Kidney (tissue), 14 donors: Measurements from ENCODE around the gene CRBN. TPM values are rescaled to one million over a fixed set of nuclear protein-coding genes. Genes with fewer than 3 reads are reported as not detected.

Source experiments
- DNase-seq, 5 donors: peaks; one replicate each; pipeline ENCODE4 v3.0.0-alpha.2; 2013 to 2020
- FAIRE-seq: peaks from 2 replicates; lab custom pipeline; 2012; peaks lifted over from hg19 to GRCh38; lab: Jason Lieb, UNC
- H3K27ac ChIP-seq, 2 donors: one replicate each; pipeline ENCODE4 v1.7.0; 2013; ENCODE audit warnings: low read depth in 2 of 2, low read length in 2 of 2, inconsistent platforms in 1 of 2
- H3K27me3 ChIP-seq: one replicate; pipeline ENCODE4 v1.7.1; 2013; ENCODE audit warnings: low read length, inconsistent platforms; ENCODE audit not compliant: control insufficient read depth, insufficient read depth
- H3K36me3 ChIP-seq, 3 donors: one replicate each; pipeline versions ENCODE4 v1.7.0 to v1.7.1; 2013; ENCODE audit warnings: low read length in 3 of 3, control low read depth in 1 of 3, inconsistent platforms in 1 of 3; ENCODE audit not compliant: insufficient read depth in 3 of 3, control insufficient read depth in 2 of 3
- H3K4me1 ChIP-seq, 3 donors: one replicate each; pipeline versions ENCODE4 v1.7.0 to v1.7.1; 2013; ENCODE audit warnings: low read length in 3 of 3, inconsistent platforms in 1 of 3, low read depth in 1 of 3; ENCODE audit not compliant: control insufficient read depth in 2 of 3, insufficient read depth in 2 of 3
- H3K4me3 ChIP-seq, 3 donors: one replicate each; pipeline versions ENCODE4 v1.7.0 to v1.8.1; 2013; ENCODE audit warnings: low read length in 3 of 3, control low read depth in 1 of 3, inconsistent platforms in 1 of 3
- H3K9ac ChIP-seq, 3 donors: one replicate each; pipeline versions ENCODE4 v1.7.0 to v1.7.1; 2013; ENCODE audit warnings: low read length in 3 of 3, control low read depth in 1 of 3, inconsistent platforms in 1 of 3
- H3K9me3 ChIP-seq, 3 donors: one replicate each; pipeline versions ENCODE4 v1.7.0 to v1.7.1; 2013; ENCODE audit warnings: low read length in 3 of 3, control low read depth in 1 of 3, inconsistent platforms in 1 of 3; ENCODE audit not compliant: control insufficient read depth in 2 of 3, insufficient read depth in 1 of 3
- intact Hi-C: fragments of 100-400 bp; cut with DNase I; formaldehyde crosslinking; loops from one replicate; pipeline ENCODE4 v1.11.1; 2022
- polyA plus RNA-seq: library from polyadenylated mRNA; stranded (reverse); fragments of 350-450 nt; fragmentation: Illumina TruSeq; extraction: RNeasy Lipid Tissue Mini Kit (QIAGEN cat#74804); gene quantifications from one replicate; pipeline ENCODE4 v1.2.3, GENCODE V29; 2014; ENCODE audit warnings: low read depth, low replicate concordance; ENCODE audit not compliant: insufficient read depth
- total RNA-seq: library from RNA; stranded (reverse); fragmentation: NEBNext Ultra II Directional; extraction: Animal tissue kit (Norgen Biotek cat#: 25700); gene quantifications from one replicate; pipeline ENCODE4 v1.2.1, GENCODE V29; 2021
- TF ChIP-seq, protein P1 (sequence below): IDR thresholded peaks from 3 replicates; pipeline ENCODE4 v1.5.1; 2012; ENCODE audit warnings: mild to moderate bottlenecking, moderate library complexity, borderline replicate concordance; ENCODE audit not compliant: insufficient read depth; ENCODE audit errors: extremely low read depth
- donor health status: control.
- donor health status: control.
- donor health status: control.
- donor health status: control.
- donor health status: control.
- donor health status: DM: yes; HTN: yes; CAD: no.
- donor health status: Normal renal cell carcinoma (clear cell type).

The CRBN gene
- total and polyA plus RNA-seq, 2 donors from 2014 or later = 31.0 to 56.7 TPM

DNA sequence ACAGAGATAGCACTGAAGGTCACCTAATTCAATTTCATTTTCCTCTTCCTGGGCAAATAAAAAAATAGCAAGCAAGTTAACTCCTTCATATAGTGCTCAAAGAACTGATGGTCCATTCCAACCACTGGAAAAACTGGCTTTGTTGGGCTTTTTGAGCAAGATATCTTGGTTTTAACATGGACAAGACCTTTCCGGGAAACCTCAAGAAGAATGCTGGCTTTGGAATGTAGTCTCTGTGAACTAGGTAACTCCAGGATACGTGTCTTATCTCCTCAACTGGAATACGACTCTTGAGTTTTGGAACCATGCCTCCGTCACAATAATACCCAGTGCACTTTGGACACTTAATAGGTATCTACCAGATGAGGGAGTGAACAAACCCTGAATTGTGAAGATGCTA is 36.9 kb upstream of the CRBN start:
- FAIRE-seq (no peak), DNase-seq (no peak)
- H3K27me3 ChIP-seq = no peaks in the 10 kb centered on the region
- no peak overlapping the region for H3K9ac ChIP-seq
- H3K36me3 ChIP-seq = no peaks in the 10 kb centered on the region
- intact Hi-C loops = no loop called here
- no peak overlapping the region for H3K27ac ChIP-seq
- H3K4me1 ChIP-seq = no peaks in the 10 kb centered on the region
- no peaks in the 10 kb centered on the region for H3K9me3 ChIP-seq
- no peak overlapping the region for H3K4me3 ChIP-seq
- TF ChIP-seq, protein P1, sequence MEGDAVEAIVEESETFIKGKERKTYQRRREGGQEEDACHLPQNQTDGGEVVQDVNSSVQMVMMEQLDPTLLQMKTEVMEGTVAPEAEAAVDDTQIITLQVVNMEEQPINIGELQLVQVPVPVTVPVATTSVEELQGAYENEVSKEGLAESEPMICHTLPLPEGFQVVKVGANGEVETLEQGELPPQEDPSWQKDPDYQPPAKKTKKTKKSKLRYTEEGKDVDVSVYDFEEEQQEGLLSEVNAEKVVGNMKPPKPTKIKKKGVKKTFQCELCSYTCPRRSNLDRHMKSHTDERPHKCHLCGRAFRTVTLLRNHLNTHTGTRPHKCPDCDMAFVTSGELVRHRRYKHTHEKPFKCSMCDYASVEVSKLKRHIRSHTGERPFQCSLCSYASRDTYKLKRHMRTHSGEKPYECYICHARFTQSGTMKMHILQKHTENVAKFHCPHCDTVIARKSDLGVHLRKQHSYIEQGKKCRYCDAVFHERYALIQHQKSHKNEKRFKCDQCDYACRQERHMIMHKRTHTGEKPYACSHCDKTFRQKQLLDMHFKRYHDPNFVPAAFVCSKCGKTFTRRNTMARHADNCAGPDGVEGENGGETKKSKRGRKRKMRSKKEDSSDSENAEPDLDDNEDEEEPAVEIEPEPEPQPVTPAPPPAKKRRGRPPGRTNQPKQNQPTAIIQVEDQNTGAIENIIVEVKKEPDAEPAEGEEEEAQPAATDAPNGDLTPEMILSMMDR = no peak

DNA sequence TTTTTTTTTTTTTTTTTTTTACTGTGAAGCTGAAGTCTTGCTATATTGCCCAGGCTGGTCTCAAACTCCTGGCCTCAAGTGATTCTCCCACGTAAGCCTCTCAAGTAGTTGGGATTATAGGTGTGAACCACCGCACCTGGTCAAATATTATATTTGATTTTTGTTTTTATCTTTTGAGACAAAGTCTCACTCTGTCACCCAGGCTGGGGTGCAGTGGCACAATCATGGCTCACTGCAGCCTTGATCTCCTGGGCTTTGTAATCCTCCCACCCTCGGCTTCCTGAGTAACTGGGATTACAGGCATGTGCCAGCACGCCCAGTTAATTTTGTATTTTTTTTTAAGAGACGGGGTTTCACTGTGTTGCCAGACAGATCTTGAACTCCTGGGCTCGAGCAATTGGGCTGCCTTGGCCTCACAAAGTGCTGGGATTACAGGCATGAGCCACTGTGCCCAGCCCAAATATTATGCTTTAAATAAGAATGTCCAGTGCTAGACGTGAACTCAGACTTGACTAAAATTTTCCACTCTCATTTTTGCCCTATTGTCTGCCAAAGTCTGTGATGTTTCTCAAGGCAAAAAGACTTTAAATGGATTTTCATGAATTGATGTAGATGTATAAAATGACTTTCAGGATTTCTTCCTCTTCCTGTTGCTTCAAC is 33.4 kb upstream of the CRBN start:
- intact Hi-C loops = no loop called here
- H3K9me3 ChIP-seq = no peaks in the 10 kb centered on the region
- no peak for FAIRE-seq

DNA sequence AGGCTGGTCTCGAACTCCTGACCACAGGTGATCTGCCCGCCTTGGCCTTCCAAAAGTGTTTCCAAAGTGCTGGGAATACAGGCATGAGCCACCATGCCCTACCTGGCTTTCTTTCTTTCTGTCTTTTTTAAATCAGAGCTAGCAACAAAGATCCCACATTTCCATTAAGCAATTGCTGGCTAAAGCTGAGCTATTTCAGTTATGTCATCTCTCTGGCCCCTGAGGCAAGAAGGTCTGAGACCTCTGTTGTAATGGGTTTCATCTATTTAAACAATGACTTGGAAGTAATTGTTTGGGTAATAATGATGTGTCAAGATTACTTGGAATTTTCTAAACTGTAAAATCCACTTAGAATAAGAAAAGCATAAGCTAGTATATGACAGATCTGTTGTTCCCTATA is 30.2 kb upstream of the CRBN start:
- H3K9me3 ChIP-seq = no peaks in the 10 kb centered on the region
- intact Hi-C loops = loop anchor here (10.0 kb wide), 1 partner anchor 1075 kb away; no protein-coding TSS in a partner anchor
- no peak overlapping the region for H3K4me3 ChIP-seq
- H3K27me3 ChIP-seq = no peaks in the 10 kb centered on the region
- TF ChIP-seq, protein P1 = no peak
- no peak overlapping the region for H3K9ac ChIP-seq
- no peak for DNase-seq
- no peaks in the 10 kb centered on the region for H3K4me1 ChIP-seq
- no peak for FAIRE-seq
- H3K36me3 ChIP-seq = no peaks in the 10 kb centered on the region
- H3K27ac ChIP-seq = no peak overlapping the region

More for the DNA sequence above, 33.4 kb upstream of the CRBN start:
- H3K27me3 ChIP-seq = no peaks in the 10 kb centered on the region
- H3K36me3 ChIP-seq = no peaks in the 10 kb centered on the region
- no peak for DNase-seq
- H3K4me3 ChIP-seq = no peak overlapping the region
- TF ChIP-seq, protein P1 = no peak
- no peak overlapping the region for H3K27ac ChIP-seq
- H3K4me1 ChIP-seq = no peaks in the 10 kb centered on the region
- H3K9ac ChIP-seq = no peak overlapping the region

DNA sequence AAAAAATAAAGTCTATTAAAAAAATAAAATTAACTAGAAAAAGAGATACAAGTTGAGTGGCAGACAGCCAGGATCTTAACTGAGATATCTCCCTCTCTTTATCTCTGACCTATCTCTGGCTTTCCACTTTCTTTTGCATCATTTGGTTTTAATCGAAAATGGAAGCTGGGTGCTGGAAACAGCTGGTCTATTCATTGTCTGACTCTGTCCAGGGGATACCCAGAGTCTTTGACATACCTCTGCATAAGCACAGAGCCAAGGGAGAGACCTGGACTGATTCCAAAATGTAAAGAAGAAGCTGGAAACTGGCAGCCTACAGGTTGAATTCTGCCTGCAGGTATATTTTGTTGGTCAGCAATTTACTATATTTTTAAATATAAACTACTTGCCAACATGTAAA is 29.6 kb upstream of the CRBN start:
- intact Hi-C loops = loop anchor here (10.0 kb wide), 1 partner anchor 1076 kb away; no protein-coding TSS in a partner anchor
- no peaks in the 10 kb centered on the region for H3K4me1 ChIP-seq
- no peaks in the 10 kb centered on the region for H3K27me3 ChIP-seq
- TF ChIP-seq, protein P1 = no peak
- no peaks in the 10 kb centered on the region for H3K36me3 ChIP-seq
- no peak overlapping the region for H3K4me3 ChIP-seq
- H3K9ac ChIP-seq = no peak overlapping the region
- no peak overlapping the region for H3K27ac ChIP-seq
- no peaks in the 10 kb centered on the region for H3K9me3 ChIP-seq
- FAIRE-seq (no peak), DNase-seq (no peak)
